K562 (cell line): ENCODE results near the gene NR6A1. TPM values are rescaled to one million over a fixed set of nuclear protein-coding genes. Genes with fewer than 3 reads are reported as not detected.
A peak's percentile ranks its signal among the peaks of the same experiment; 100 is the strongest.

Source experiments
- ATAC-seq: fragments of 200-7000 bp; cut with Tn5 transposase; 3 replicates; pipeline ENCODE4 v1.9.1; 2020; ENCODE audit warnings: moderate library complexity
- BruUV-seq: library from RNA; stranded (reverse); fragments of 400-500 nt; replicated peaks from 2 replicates; lab custom pipeline; 2021; lab: Mats Ljungman, UMichigan
- CTCF ChIA-PET: fragments of 300-600 bp; formaldehyde crosslinking; extraction: SDS; loops from one replicate; lab custom pipeline; 2021; ENCODE audit warnings: low intra/inter-chr PET ratio; lab: Yijun Ruan, JAX
- POLR2A ChIA-PET: fragments of 300-600, 350-650 bp; sonication (Branson Sonifier 250); formaldehyde crosslinking; extraction: SDS; loops from one replicate; lab custom pipeline; 2021; ENCODE audit warnings: antibody characterized with exemption, inconsistent platforms; lab: Yijun Ruan, JAX
- DNase-seq, 4 experiments: peaks; one replicate each; pipeline versions ENCODE4 v3.0.0 to v3.0.0-alpha.2; 2011 to 2018; ENCODE audit warnings: low spot score in 3 of 4, mixed read lengths in 3 of 4; ENCODE audit errors: extremely low read depth in 1 of 4
- FAIRE-seq: peaks from 2 replicates; lab custom pipeline; 2011; peaks lifted over from hg19 to GRCh38; lab: Jason Lieb, UNC
- H2AFZ ChIP-seq: 2 replicates; pipeline ENCODE4 v1.6.0; 2011; ENCODE audit warnings: low read depth, low read length, control low read depth, inconsistent platforms
- H3K27ac ChIP-seq: fragments of 200-600 bp; 3 replicates; pipeline ENCODE4 v1.8.0; 2011; ENCODE audit warnings: low read depth, mild to moderate bottlenecking, control low read depth, inconsistent platforms, low read length, moderate library complexity, mixed read lengths; ENCODE audit errors: extremely low read depth
- H3K27me3 ChIP-seq, 2 experiments: fragments of 300-600 bp in 1 of 2; 2 replicates in 1 of 2; 3 replicates in 1 of 2; pipeline versions ENCODE4 v1.6.0 to v1.8.0; 2011; ENCODE audit warnings: inconsistent platforms in 2 of 2, low read length in 2 of 2, mild to moderate bottlenecking in 1 of 2, mixed read lengths in 1 of 2, moderate library complexity in 1 of 2; ENCODE audit not compliant: control insufficient read depth in 2 of 2, insufficient read depth in 2 of 2
- H3K36me3 ChIP-seq: fragments of 300-600 bp; 3 replicates; pipeline ENCODE4 v1.8.0; 2011; ENCODE audit warnings: mild to moderate bottlenecking, low read length, inconsistent platforms; ENCODE audit not compliant: control insufficient read depth, insufficient read depth
- H3K4me1 ChIP-seq, 2 experiments: fragments of 200-600 bp in 1 of 2; replicated peaks in 1 of 2; 2 replicates in 1 of 2; 3 replicates in 1 of 2; pipeline versions ENCODE4 v1.5.1 to v1.8.0; 2011; ENCODE audit warnings: inconsistent platforms in 2 of 2, low read length in 2 of 2, mild to moderate bottlenecking in 1 of 2, mixed read lengths in 1 of 2, moderate library complexity in 1 of 2; ENCODE audit not compliant: control insufficient read depth in 2 of 2, insufficient read depth in 2 of 2
- H3K4me2 ChIP-seq: 2 replicates; pipeline ENCODE4 v1.6.1; 2011; ENCODE audit warnings: low read length, control low read depth, inconsistent platforms, mixed read lengths; ENCODE audit not compliant: insufficient read depth
- H3K4me3 ChIP-seq: fragments of 200-600 bp; sonication (generic), shearing (Covaris generic); 2 replicates; pipeline ENCODE4 v1.5.1; 2016; ENCODE audit warnings: control low read depth, inconsistent platforms
- H3K79me2 ChIP-seq: fragments of 200-600 bp; 3 replicates; pipeline ENCODE4 v1.8.0; 2011; ENCODE audit warnings: low read length, inconsistent platforms; ENCODE audit not compliant: control insufficient read depth, insufficient read depth
- H3K9ac ChIP-seq, 2 experiments: 2 replicates each; pipeline versions ENCODE4 v1.6.0 to v1.6.1; 2011; ENCODE audit warnings: low read depth in 2 of 2, low read length in 2 of 2, control low read depth in 1 of 2, inconsistent platforms in 1 of 2, mild to moderate bottlenecking in 1 of 2, mixed read lengths in 1 of 2; ENCODE audit not compliant: insufficient read depth in 1 of 2
- H3K9me1 ChIP-seq: one replicate; pipeline ENCODE4 v1.6.0; 2011; ENCODE audit warnings: inconsistent platforms, mild to moderate bottlenecking, low read length, moderate library complexity; ENCODE audit not compliant: control insufficient read depth, insufficient read depth
- H3K9me3 ChIP-seq: replicated peaks from 2 replicates; pipeline ENCODE4 v1.5.1; 2011; ENCODE audit warnings: low read depth, low read length, inconsistent platforms; ENCODE audit not compliant: control insufficient read depth, insufficient read depth
- H4K20me1 ChIP-seq: replicated peaks from 2 replicates; pipeline ENCODE4 v1.6.1; 2011; ENCODE audit warnings: low read length, inconsistent platforms, mixed read lengths; ENCODE audit not compliant: control insufficient read depth, insufficient read depth
- EGR1 ChIP-seq: fragments of 450-650 bp; conservative IDR thresholded peaks from 2 replicates; pipeline ENCODE4 v1.6.1; 2017; ENCODE audit warnings: mild to moderate bottlenecking
- ETV1 ChIP-seq: fragments of 450-650 bp; conservative IDR thresholded peaks from 2 replicates; pipeline ENCODE4 v1.6.1; 2016; ENCODE audit warnings: missing genetic modification characterization, control low read depth, low read depth, missing compliant biosample characterization
- ZFP36 ChIP-seq: fragments of 150-350 bp; IDR thresholded peaks from 2 replicates; pipeline ENCODE4 v1.6.1; 2018; ENCODE audit warnings: low read length, low read depth; ENCODE audit not compliant: partially characterized antibody
- WGBS: fragments of 100-300 bp; shearing (Covaris generic); methylation state at CpG from one replicate; pipeline ENCODE4 v1.1.6; 2016; ENCODE audit warnings: low coverage, mixed read lengths; ENCODE audit not compliant: insufficient coverage; ENCODE audit errors: missing lambda C conversion rate; 5-methylcytosine and 5-hydroxymethylcytosine counted together
- in situ Hi-C: fragments of 300-500 bp; cut with MboI; formaldehyde crosslinking; loops from 4 replicates; pipeline ENCODE4 v1.15.0; 2018; ENCODE audit warnings: inconsistent platforms, mixed read lengths
- intact Hi-C: fragments of 100-400 bp; cut with micrococcal nuclease; formaldehyde crosslinking; loops from 2 replicates; pipeline ENCODE4 v1.14.2; 2022
- polyA plus RNA-seq, 8 experiments: library from polyadenylated mRNA; depleted of rRNA in 4 of 8; stranded (reverse) in 5 of 8; unstranded in 3 of 8; fragments of >200 nt; fragmentation: Nextera tagmentation in 2 of 8; fragmentation: Illumina TruSeq in 1 of 8; extraction: Ambion mirVana in 2 of 8; extraction: Trizol in 1 of 8; gene quantifications; 2 replicates each; pipeline versions ENCODE4 v1.2.1 to v1.2.3, GENCODE V29; 2011 to 2014; ENCODE audit warnings: inconsistent platforms in 1 of 8, missing spikeins in 1 of 8
- total RNA-seq, 7 experiments: library from RNA; depleted of rRNA in 6 of 7; stranded (reverse); fragments of >200 nt in 6 of 7; fragmentation: Illumina TruSeq in 2 of 7; extraction: Trizol in 2 of 7; gene quantifications; 2 replicates each; pipeline versions ENCODE4 v1.2.1 to v1.2.3, GENCODE V29; 2011 to 2021; ENCODE audit warnings: low replicate concordance in 1 of 7
- TF ChIP-seq, protein P1 (sequence below): fragments of 250-450 bp; sonication (Bioruptor Pico); IDR thresholded peaks from 2 replicates; pipeline ENCODE4 v1.4.0; 2020; ENCODE audit warnings: mild to moderate bottlenecking, moderate library complexity

Gene NR6A1
- total and polyA plus RNA-seq, 9 of the 15 experiments (the other 6 are each of a cell fraction or from before 2014, with no cell fraction given): 9.7 to 55.4 (median 28.3) TPM

DNA sequence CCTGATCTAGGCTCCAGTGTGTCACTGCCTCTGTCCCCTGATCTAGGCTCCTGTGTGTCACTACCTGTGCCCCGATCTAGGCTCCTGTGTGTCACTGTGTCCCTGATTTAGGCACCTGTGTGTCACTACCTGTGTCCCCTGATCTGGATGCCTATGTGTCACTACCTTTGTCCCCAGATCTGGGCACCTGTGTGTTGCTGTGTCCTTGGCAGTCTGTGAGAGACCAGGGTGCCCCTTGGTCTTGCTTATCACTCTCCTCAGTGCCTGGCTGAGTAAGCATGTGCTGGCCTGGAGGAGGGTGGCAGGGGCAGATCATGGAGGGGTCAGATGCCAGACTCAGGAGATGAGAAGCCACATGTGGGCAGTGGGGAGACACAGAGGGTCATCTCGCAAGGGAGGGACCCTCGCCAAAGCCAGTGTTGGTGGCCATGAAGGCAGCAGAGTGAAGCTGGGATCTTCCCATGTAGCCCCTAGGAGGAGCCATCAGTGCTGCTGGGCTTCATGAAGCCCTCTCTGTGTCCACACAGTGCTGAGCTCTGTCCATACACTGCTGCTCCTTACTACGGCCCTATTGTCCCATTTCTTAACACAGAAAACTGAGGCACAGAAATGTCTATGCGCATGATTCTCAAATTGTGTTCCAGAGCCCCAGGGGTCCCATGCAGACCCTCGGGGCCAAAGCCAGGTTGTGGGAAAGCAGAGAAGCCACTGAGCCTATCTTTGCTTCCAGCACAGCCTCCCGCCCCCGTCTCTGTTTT, 21.3 kb upstream of the NR6A1 start:
- H4K20me1 ChIP-seq: no peaks in the 10 kb centered on the region
- no peaks in the 10 kb centered on the region for H3K9me3 ChIP-seq
- no TSS peak for BruUV-seq
- H3K27me3 ChIP-seq: peaks cover 0 to 11% of the 10 kb centered on the region in 2 experiments; a peak in 2 of 5 replicates
- no peaks in the 10 kb centered on the region for H3K9me1 ChIP-seq
- intact Hi-C loops: no loop called here
- no peak for DNase-seq
- 27% methylated on average over 8 of the region's 8 CpGs for WGBS
- H3K4me1 ChIP-seq: peaks cover 0 to 10% of the 10 kb centered on the region in 2 experiments; a peak in 2 of 5 replicates
- H3K27ac ChIP-seq: no peak overlapping the region
- no peaks in the 10 kb centered on the region for H3K79me2 ChIP-seq
- no peak overlapping the region for H3K9ac ChIP-seq
- POLR2A ChIA-PET: no interaction called here
- H3K4me3 ChIP-seq: no peak overlapping the region
- H3K4me2 ChIP-seq: no peak overlapping the region
- peak; percentile 29; the same call in 1 of the 3 replicates for ATAC-seq
- CTCF ChIA-PET: no interaction called here
- FAIRE-seq: no peak
- TF ChIP-seq ZFP36 (peak; percentile 19), ETV1 (tag) (no peak), EGR1 (peak; percentile 30; the same call in 1 of the 2 replicates)
- TF ChIP-seq, protein P1, sequence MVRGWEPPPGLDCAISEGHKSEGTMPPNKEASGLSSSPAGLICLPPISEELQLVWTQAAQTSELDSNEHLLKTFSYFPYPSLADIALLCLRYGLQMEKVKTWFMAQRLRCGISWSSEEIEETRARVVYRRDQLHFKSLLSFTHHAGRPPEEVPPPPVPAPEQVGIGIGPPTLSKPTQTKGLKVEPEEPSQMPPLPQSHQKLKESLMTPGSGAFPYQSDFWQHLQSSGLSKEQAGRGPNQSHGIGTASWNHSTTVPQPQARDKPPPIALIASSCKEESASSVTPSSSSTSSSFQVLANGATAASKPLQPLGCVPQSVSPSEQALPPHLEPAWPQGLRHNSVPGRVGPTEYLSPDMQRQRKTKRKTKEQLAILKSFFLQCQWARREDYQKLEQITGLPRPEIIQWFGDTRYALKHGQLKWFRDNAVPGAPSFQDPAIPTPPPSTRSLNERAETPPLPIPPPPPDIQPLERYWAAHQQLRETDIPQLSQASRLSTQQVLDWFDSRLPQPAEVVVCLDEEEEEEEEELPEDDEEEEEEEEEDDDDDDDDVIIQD: no peak
- in situ Hi-C loops: loop anchor here (10.0 kb wide), 1 partner anchor 52 kb away; no protein-coding TSS in a partner anchor
- no peak overlapping the region for H2AFZ ChIP-seq
- H3K36me3 ChIP-seq: no peaks in the 10 kb centered on the region
